ENCODE data around the gene PHC2.

Gene PHC2

DNA sequence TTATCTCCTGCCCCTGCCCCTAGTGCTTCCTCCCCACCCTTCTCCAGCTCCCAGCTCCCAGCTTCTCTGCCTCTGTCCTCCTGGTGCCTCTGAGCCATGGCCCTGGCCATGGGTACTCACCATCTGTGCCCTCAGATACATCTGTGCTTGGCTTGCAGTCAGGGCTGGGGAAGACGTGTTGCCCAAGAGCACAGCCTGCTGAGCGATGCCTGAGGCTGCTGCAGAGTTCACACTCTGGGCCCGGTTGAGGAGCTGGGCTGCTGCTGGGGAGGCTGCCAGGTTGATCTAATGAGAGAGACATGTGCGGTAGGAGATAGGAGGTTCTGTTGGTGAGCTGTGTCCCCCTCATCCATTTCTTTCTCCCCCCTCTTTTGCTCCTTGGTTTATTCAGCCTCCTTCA is 60.6 kb downstream of the PHC2 start:
- H3K4me1 ChIP-seq (ENCODE audit: control insufficient read depth, insufficient read depth, low read length, unreplicated experiment), result peaks cover 6% of the 10 kb centered on the region
- no peaks in the 10 kb centered on the region for H3K36me3 ChIP-seq (ENCODE audit: insufficient read depth, low read length)
- H3K4me3 ChIP-seq (ENCODE audit: low read depth, low read length), result no peak overlapping the region
- no peak overlapping the region for H2AFZ ChIP-seq (ENCODE audit: low read length, unreplicated experiment)
- H3K27me3 ChIP-seq (ENCODE audit: insufficient read depth, low read length), result no peaks in the 10 kb centered on the region
- H3K79me2 ChIP-seq (ENCODE audit: control insufficient read depth, insufficient read depth, low read length, unreplicated experiment), result no peaks in the 10 kb centered on the region
- no peak overlapping the region for H3K27ac ChIP-seq (ENCODE audit: low read depth, low read length)

GRCh38 chr1:33369764-33370163 is 61.1 kb downstream of the PHC2 start:
- H3K79me2 ChIP-seq (ENCODE audit: control insufficient read depth, insufficient read depth, low read length, unreplicated experiment), result no peaks in the 10 kb centered on the region
- H3K4me3 ChIP-seq (ENCODE audit: low read depth, low read length), result no peak overlapping the region
- peaks cover 9% of the 10 kb centered on the region for H3K4me1 ChIP-seq (ENCODE audit: control insufficient read depth, insufficient read depth, low read length, unreplicated experiment)
- no peak overlapping the region for H2AFZ ChIP-seq (ENCODE audit: low read length, unreplicated experiment)
- H3K27me3 ChIP-seq (ENCODE audit: insufficient read depth, low read length), result no peaks in the 10 kb centered on the region
- H3K27ac ChIP-seq (ENCODE audit: low read depth, low read length), result no peak overlapping the region
- H3K36me3 ChIP-seq (ENCODE audit: insufficient read depth, low read length), result 0 out of 2 replicates have a peak, but pooled peaks cover 3% of the 10 kb centered on the region

GRCh38 chr1:33369081-33369480 is 61.8 kb downstream of the PHC2 start:
- Histone ChIP-seq H2AFZ (ENCODE audit: low read length, unreplicated experiment) (no peak overlapping the region), H3K79me2 (ENCODE audit: control insufficient read depth, insufficient read depth, low read length, unreplicated experiment) (no peaks in the 10 kb centered on the region), H3K4me1 (ENCODE audit: control insufficient read depth, insufficient read depth, low read length, unreplicated experiment) (peaks cover 9% of the 10 kb centered on the region), H3K4me3 (ENCODE audit: low read depth, low read length) (no peak overlapping the region), H3K27me3 (ENCODE audit: insufficient read depth, low read length) (no peaks in the 10 kb centered on the region), H3K36me3 (ENCODE audit: insufficient read depth, low read length) (0 out of 2 replicates have a peak, but pooled peaks cover 6% of the 10 kb centered on the region), H3K27ac (ENCODE audit: low read depth, low read length) (no peak overlapping the region)

GRCh38 chr1:33368431-33368830 is 62.5 kb downstream of the PHC2 start:
- Histone ChIP-seq H2AFZ (ENCODE audit: low read length, unreplicated experiment) (no peak overlapping the region), H3K4me1 (ENCODE audit: control insufficient read depth, insufficient read depth, low read length, unreplicated experiment) (peaks cover 9% of the 10 kb centered on the region), H3K27ac (ENCODE audit: low read depth, low read length) (no peak overlapping the region), H3K27me3 (ENCODE audit: insufficient read depth, low read length) (no peaks in the 10 kb centered on the region), H3K79me2 (ENCODE audit: control insufficient read depth, insufficient read depth, low read length, unreplicated experiment) (no peaks in the 10 kb centered on the region), H3K36me3 (ENCODE audit: insufficient read depth, low read length) (0 out of 2 replicates have a peak, but pooled peaks cover 6% of the 10 kb centered on the region), H3K4me3 (ENCODE audit: low read depth, low read length) (no peak overlapping the region)

GRCh38 chr1:33367485-33368405 is 63.1 kb downstream of the PHC2 start:
- no peak overlapping the region for H3K27ac ChIP-seq (ENCODE audit: low read depth, low read length)
- H3K27me3 ChIP-seq (ENCODE audit: insufficient read depth, low read length), result no peaks in the 10 kb centered on the region
- no peak overlapping the region for H2AFZ ChIP-seq (ENCODE audit: low read length, unreplicated experiment)
- H3K79me2 ChIP-seq (ENCODE audit: control insufficient read depth, insufficient read depth, low read length, unreplicated experiment), result no peaks in the 10 kb centered on the region
- H3K4me3 ChIP-seq (ENCODE audit: low read depth, low read length), result no peak overlapping the region
- peaks cover 9% of the 10 kb centered on the region for H3K4me1 ChIP-seq (ENCODE audit: control insufficient read depth, insufficient read depth, low read length, unreplicated experiment)
- H3K36me3 ChIP-seq (ENCODE audit: insufficient read depth, low read length), result 0 out of 2 replicates have a peak, but pooled peaks cover 6% of the 10 kb centered on the region

DNA sequence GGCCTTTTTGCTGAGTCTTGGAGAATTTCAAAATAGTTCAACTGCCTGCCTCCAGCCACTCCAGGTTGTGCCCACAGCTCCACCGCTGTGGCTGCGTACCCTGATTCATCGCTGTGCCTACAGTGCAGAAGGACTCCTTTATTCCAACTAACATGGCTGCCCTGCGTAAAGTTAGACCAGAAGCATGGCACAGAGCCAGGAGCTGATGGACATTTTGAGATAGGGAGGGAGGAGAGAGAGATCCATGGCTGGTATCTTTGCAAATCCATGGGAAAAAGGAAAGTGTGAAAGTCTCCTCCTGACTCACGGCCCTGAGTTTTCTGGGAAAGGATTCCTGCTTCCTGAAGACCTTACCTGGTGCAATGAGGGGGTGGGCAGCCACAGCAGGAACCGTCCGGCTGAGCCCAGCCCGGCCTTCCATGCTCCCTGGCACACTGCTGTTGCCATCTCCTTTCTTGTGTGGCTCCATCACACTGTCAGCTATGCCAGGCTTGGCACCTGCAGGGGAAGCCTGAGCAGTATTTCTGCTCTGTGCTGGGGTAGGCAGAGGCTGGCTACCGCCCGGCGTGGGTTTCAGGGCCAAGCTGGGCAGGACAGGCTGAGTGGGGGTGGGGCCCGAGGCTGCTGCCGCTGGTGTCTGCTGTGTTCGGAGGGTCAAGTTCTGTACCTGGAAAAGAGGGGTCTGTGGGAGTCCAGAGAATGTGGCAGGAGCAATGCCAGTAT is 64.0 kb downstream of the PHC2 start:
- Histone ChIP-seq H2AFZ (ENCODE audit: low read length, unreplicated experiment) (no peak overlapping the region), H3K36me3 (ENCODE audit: insufficient read depth, low read length) (0 out of 2 replicates have a peak, but pooled peaks cover 6% of the 10 kb centered on the region), H3K4me1 (ENCODE audit: control insufficient read depth, insufficient read depth, low read length, unreplicated experiment) (peaks cover 9% of the 10 kb centered on the region), H3K79me2 (ENCODE audit: control insufficient read depth, insufficient read depth, low read length, unreplicated experiment) (no peaks in the 10 kb centered on the region), H3K4me3 (ENCODE audit: low read depth, low read length) (no peak overlapping the region), H3K27ac (ENCODE audit: low read depth, low read length) (no peak overlapping the region), H3K27me3 (ENCODE audit: insufficient read depth, low read length) (no peaks in the 10 kb centered on the region)

- Histone ChIP-seq H3K79me2 (ENCODE audit: control insufficient read depth, insufficient read depth, low read length, unreplicated experiment) (no peaks in the 10 kb centered on the region), H3K36me3 (ENCODE audit: insufficient read depth, low read length) (0 out of 2 replicates have a peak, but pooled peaks cover 10% of the 10 kb centered on the region), H3K4me1 (ENCODE audit: control insufficient read depth, insufficient read depth, low read length, unreplicated experiment) (peaks cover 9% of the 10 kb centered on the region), H3K27me3 (ENCODE audit: insufficient read depth, low read length) (no peaks in the 10 kb centered on the region), H3K27ac (ENCODE audit: low read depth, low read length) (no peak overlapping the region), H3K4me3 (ENCODE audit: low read depth, low read length) (no peak overlapping the region), H2AFZ (ENCODE audit: low read length, unreplicated experiment) (no peak overlapping the region)
Observed at GRCh38 chr1:33365560-33365997, 65.3 kb downstream of the PHC2 start.

GRCh38 chr1:33364565-33364918 is 66.4 kb downstream of the PHC2 start:
- Histone ChIP-seq H3K27ac (ENCODE audit: low read depth, low read length) (no peak overlapping the region), H3K79me2 (ENCODE audit: control insufficient read depth, insufficient read depth, low read length, unreplicated experiment) (no peaks in the 10 kb centered on the region), H3K36me3 (ENCODE audit: insufficient read depth, low read length) (peaks cover 18% of the 10 kb centered on the region; the same call in 1 of the 2 replicates), H2AFZ (ENCODE audit: low read length, unreplicated experiment) (no peak overlapping the region), H3K4me1 (ENCODE audit: control insufficient read depth, insufficient read depth, low read length, unreplicated experiment) (peaks cover 9% of the 10 kb centered on the region), H3K27me3 (ENCODE audit: insufficient read depth, low read length) (no peaks in the 10 kb centered on the region), H3K4me3 (ENCODE audit: low read depth, low read length) (no peak overlapping the region)

DNA sequence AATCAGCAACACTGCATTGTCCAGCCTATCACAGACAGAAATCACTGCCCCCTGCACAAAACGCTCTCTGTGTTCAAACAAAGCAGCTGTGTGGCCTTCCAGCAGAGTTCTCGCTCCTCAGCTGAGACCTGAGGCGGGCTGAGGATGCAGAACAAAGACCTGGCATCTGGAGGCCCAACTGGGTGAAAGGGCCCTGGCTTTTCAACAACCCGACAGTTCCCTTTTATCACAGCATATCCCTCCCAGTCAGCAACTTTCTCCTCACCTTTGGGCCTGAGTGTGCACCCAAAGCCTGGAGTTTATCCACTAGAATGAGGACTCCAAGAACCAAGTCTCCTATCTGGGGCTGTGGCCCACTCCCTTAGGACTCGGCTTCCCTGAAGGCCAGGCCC is 67.4 kb downstream of the PHC2 start:
- Histone ChIP-seq H2AFZ (ENCODE audit: low read length, unreplicated experiment) (no peak overlapping the region), H3K4me1 (ENCODE audit: control insufficient read depth, insufficient read depth, low read length, unreplicated experiment) (peaks cover 9% of the 10 kb centered on the region), H3K27ac (ENCODE audit: low read depth, low read length) (no peak overlapping the region), H3K4me3 (ENCODE audit: low read depth, low read length) (no peak overlapping the region), H3K36me3 (ENCODE audit: insufficient read depth, low read length) (peaks cover 25% of the 10 kb centered on the region; the same call in 1 of the 2 replicates), H3K79me2 (ENCODE audit: control insufficient read depth, insufficient read depth, low read length, unreplicated experiment) (no peaks in the 10 kb centered on the region), H3K27me3 (ENCODE audit: insufficient read depth, low read length) (no peaks in the 10 kb centered on the region)

GRCh38 chr1:33363021-33363420 is 67.9 kb downstream of the PHC2 start:
- H3K4me3 ChIP-seq (ENCODE audit: low read depth, low read length), result no peak overlapping the region

More at GRCh38 chr1:33363021-33363420, 67.9 kb downstream of the PHC2 start:
- no peak overlapping the region for H2AFZ ChIP-seq (ENCODE audit: low read length, unreplicated experiment)
- H3K27ac ChIP-seq (ENCODE audit: low read depth, low read length), result no peak overlapping the region
- H3K27me3 ChIP-seq (ENCODE audit: insufficient read depth, low read length), result no peaks in the 10 kb centered on the region
- peaks cover 25% of the 10 kb centered on the region; the same call in 1 of the 2 replicates for H3K36me3 ChIP-seq (ENCODE audit: insufficient read depth, low read length)
- peaks cover 9% of the 10 kb centered on the region for H3K4me1 ChIP-seq (ENCODE audit: control insufficient read depth, insufficient read depth, low read length, unreplicated experiment)
- no peaks in the 10 kb centered on the region for H3K79me2 ChIP-seq (ENCODE audit: control insufficient read depth, insufficient read depth, low read length, unreplicated experiment)
